A673 (cell line): ENCODE measurements around the gene RPH3AL. TPM values are rescaled to one million over a fixed set of nuclear protein-coding genes. Genes with fewer than 3 reads are reported as not detected.

Experiments
- BruUV-seq: library from RNA; stranded (reverse); fragments of 400-500 nt; replicated peaks from 2 replicates; lab custom pipeline; 2021; lab: Mats Ljungman, UMichigan
- CTCF ChIA-PET: fragments of 300-600 bp; sonication (Branson Sonifier 250); formaldehyde crosslinking; loops from one replicate; lab custom pipeline; 2022; ENCODE audit warnings: antibody characterized with exemption; lab: Charles Lee
- POLR2A ChIA-PET: fragments of 300-600 bp; sonication (Branson Sonifier 250); formaldehyde crosslinking; loops from one replicate; lab custom pipeline; 2022; ENCODE audit warnings: antibody characterized with exemption; ENCODE audit not compliant: low non-redundant PET; lab: Charles Lee
- DNase-seq: peaks from one replicate; pipeline ENCODE4 v3.0.0-alpha.2; 2015; ENCODE audit warnings: low spot score
- H3K27ac ChIP-seq: fragments of 200-600 bp; sonication (generic); 2 replicates; pipeline ENCODE4 v1.5.1; 2016; ENCODE audit warnings: mixed run types, low read depth, mild to moderate bottlenecking, mixed read lengths, antibody characterized with exemption, low read length; ENCODE audit not compliant: poor library complexity, severe bottlenecking
- H3K27me3 ChIP-seq: fragments of 200-600 bp; sonication (generic); replicated peaks from 2 replicates; pipeline ENCODE4 v1.6.1; 2017; ENCODE audit warnings: mixed run types, low read depth, mild to moderate bottlenecking, mixed read lengths, antibody characterized with exemption, low read length; ENCODE audit not compliant: insufficient read depth, poor library complexity
- H3K36me3 ChIP-seq: fragments of 200-600 bp; sonication (generic); 2 replicates; pipeline ENCODE4 v1.6.1; 2016; ENCODE audit warnings: mixed run types, mild to moderate bottlenecking, mixed read lengths, antibody characterized with exemption, low read length; ENCODE audit not compliant: insufficient read depth, poor library complexity, severe bottlenecking
- H3K4me1 ChIP-seq: fragments of 200-600 bp; sonication (generic); 2 replicates; pipeline ENCODE4 v1.6.1; 2017; ENCODE audit warnings: mixed run types, mild to moderate bottlenecking, mixed read lengths, antibody characterized with exemption, low read length; ENCODE audit not compliant: insufficient read depth, poor library complexity, severe bottlenecking
- H3K4me3 ChIP-seq: fragments of 200-600 bp; sonication (generic); 2 replicates; pipeline ENCODE4 v1.5.1; 2016; ENCODE audit warnings: low read depth, mixed run types, mild to moderate bottlenecking, mixed read lengths, low read length; ENCODE audit not compliant: poor library complexity, severe bottlenecking
- H3K9me3 ChIP-seq: fragments of 200-600 bp; sonication (generic); 2 replicates; pipeline ENCODE4 v1.6.1; 2016; ENCODE audit warnings: mixed run types, low read depth, mild to moderate bottlenecking, mixed read lengths, antibody characterized with exemption, low read length; ENCODE audit not compliant: poor library complexity, severe bottlenecking
- CTCF ChIP-seq: fragments of 300-800, 200-600 bp; sonication (generic); conservative IDR thresholded peaks from 2 replicates; pipeline ENCODE4 v1.5.1; 2017; ENCODE audit warnings: low read depth, mild to moderate bottlenecking, antibody characterized with exemption, low read length, moderate library complexity, mixed read lengths
- EZH2 ChIP-seq: fragments of 200-600 bp; sonication (generic); IDR thresholded peaks from 2 replicates; pipeline ENCODE4 v1.6.1; 2017; ENCODE audit warnings: borderline replicate concordance, low read depth, mild to moderate bottlenecking, mixed read lengths, antibody characterized with exemption, low read length; ENCODE audit not compliant: poor library complexity, severe bottlenecking
- intact Hi-C: fragments of 100-400 bp; cut with micrococcal nuclease; formaldehyde crosslinking; loops from one replicate; pipeline ENCODE4 v1.10.0; 2022; ENCODE audit not compliant: unreplicated experiment
- total RNA-seq: library from RNA; stranded (reverse); gene quantifications from 2 replicates; pipeline ENCODE4 v1.2.3, GENCODE V29; 2021

The RPH3AL gene
- total RNA-seq, 1 experiment from 2014 or later = 0.82 TPM

DNA sequence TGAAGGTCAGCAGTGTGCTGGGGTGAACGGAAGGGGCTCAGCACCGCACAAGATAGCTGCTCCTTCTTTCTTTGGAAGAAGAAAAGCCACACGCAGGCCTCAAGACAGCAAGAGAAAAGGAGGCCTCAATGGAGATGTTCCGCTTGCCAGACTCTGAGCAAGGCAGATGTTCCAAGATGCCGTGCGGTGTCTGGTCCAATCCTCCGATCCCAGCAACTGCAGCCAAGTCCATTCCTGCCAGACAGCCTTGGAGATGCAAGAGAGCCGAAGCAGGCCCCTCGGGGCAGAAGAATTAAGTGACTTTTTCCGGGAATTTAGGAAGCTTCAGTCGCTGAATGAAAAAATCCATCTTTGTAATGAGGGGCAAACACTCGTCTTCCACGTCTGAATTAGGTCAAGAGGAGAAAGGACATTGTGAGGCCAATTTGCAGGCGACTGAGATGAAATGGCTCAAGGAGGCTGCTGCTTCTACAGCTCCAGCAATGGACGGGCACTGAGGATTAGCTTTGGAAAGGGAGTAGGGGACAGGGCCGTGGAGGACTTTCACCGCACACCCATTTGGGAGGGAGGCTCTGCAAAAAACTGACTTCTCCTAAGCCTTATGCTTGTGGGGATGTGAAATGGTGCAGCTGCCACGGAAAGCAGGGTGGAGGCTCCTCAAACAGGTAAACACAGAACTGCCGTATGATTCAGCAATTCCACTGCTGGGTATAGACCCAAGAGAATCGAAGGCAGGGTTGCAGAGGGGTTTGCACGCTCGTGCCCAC is 44.7 kb downstream of the RPH3AL start:
- Histone ChIP-seq H3K4me1 (no peaks in the 10 kb centered on the region), H3K9me3 (no peaks in the 10 kb centered on the region), H3K4me3 (no peak overlapping the region), H3K27ac (no peak overlapping the region), H3K36me3 (no peaks in the 10 kb centered on the region), H3K27me3 (no peaks in the 10 kb centered on the region)
- ChIA-PET POLR2A (no interaction called here), CTCF (no interaction called here)
- DNase-seq = no peak
- TF ChIP-seq EZH2 (no peak), CTCF (no peak)
- no TSS peak for BruUV-seq
- intact Hi-C loops = no loop called here

DNA sequence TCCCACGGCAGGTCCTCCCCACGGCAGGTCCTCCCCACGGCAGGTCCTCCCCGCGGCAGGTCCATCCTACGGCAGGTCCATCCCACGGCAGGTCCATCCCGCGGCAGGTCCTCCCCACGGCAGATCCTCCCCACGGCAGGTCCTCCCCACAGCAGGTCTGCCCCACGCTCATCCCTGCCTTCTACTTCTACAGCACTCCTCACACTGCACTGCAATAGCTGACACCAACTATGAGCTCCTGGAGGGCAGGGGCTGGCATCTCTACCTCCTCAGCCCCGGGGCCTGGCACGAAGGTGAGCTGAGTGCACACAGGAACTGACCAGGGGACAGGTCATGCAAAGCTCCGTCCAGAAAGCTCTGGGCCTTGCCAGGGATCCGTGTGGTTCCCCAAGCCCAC is 45.3 kb downstream of the RPH3AL start:
- Histone ChIP-seq H3K27me3 (no peaks in the 10 kb centered on the region), H3K9me3 (no peaks in the 10 kb centered on the region), H3K27ac (no peak overlapping the region), H3K4me3 (no peak overlapping the region), H3K36me3 (no peaks in the 10 kb centered on the region), H3K4me1 (no peaks in the 10 kb centered on the region)
- TF ChIP-seq EZH2 = no peak
- TF ChIP-seq CTCF = no peak
- CTCF ChIA-PET = no interaction called here
- intact Hi-C loops = no loop called here
- BruUV-seq = no TSS peak
- POLR2A ChIA-PET = no interaction called here
- no peak for DNase-seq

DNA sequence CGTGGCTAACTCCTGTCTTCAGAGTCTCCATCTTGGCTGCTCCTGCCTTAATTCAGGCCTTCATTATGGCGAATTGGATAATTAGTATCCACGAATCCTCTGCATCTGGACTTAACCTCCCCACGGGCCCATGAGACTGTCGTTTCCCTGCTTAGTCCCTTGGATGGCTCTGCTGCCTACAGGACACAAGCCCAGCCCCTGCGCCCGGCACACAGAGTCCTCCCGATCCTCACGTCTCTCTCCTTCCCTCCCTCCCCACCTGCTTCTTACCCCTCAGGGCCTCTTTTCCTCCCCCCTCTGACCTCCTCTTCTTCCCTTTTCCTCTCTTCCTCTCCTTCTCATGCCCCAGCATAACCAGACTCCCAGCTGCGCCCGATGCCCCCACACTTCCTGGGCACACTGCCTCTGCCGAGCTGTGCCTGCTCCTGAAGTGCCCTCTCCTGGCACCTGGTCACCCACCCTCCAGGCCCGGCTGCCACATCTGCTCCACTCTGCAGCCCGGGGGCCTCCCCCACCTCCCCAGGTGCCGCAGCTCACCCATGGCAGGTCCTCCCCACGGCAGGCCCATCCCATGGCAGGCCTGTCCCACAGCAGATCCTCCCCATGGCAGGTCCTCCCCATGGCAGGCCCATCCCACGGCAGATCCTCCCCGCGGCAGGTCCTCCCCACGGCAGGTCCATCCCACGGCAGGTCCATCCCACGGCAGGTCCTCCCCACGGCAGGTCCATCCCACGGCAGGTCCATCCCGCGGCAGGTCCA is 45.9 kb downstream of the RPH3AL start:
- TF ChIP-seq CTCF (no peak), EZH2 (no peak)
- no peak for DNase-seq
- no peaks in the 10 kb centered on the region for H3K36me3 ChIP-seq
- H3K27ac ChIP-seq = no peak overlapping the region
- intact Hi-C loops = no loop called here
- no peaks in the 10 kb centered on the region for H3K27me3 ChIP-seq
- no peak overlapping the region for H3K4me3 ChIP-seq
- no TSS peak for BruUV-seq
- no peaks in the 10 kb centered on the region for H3K9me3 ChIP-seq
- POLR2A ChIA-PET = no interaction called here
- no peaks in the 10 kb centered on the region for H3K4me1 ChIP-seq
- CTCF ChIA-PET = no interaction called here
